Natural killer cell (primary cell): Measurements from ENCODE around the gene RBM19. TPM values are rescaled to one million over a fixed set of nuclear protein-coding genes. Genes with fewer than 3 reads are reported as not detected.

Experiments
- ATAC-seq, 3 donors: fragments of 150-1000 bp in 2 of 3; fragments of 200-7000 bp in 1 of 3; cut with Tn5 transposase; 1 replicate in 1 of 3; 2 replicates in 2 of 3; pipeline ENCODE4 v1.10.0; 2021; ENCODE audit warnings: mild to moderate bottlenecking in 2 of 3, moderate library complexity in 2 of 3
- DNase-seq, 2 donors: peaks; one replicate each; pipeline versions ENCODE4 v3.0.0 to v3.0.0-alpha.2; 2013 to 2021; ENCODE audit warnings: mixed read lengths in 1 of 2
- H3K27ac ChIP-seq: one replicate; pipeline ENCODE4 v1.5.1; 2013; ENCODE audit warnings: mild to moderate bottlenecking, low read length
- H3K27me3 ChIP-seq: one replicate; pipeline ENCODE4 v1.6.1; 2013; ENCODE audit warnings: low read length; ENCODE audit not compliant: control insufficient read depth, insufficient read depth
- H3K36me3 ChIP-seq: one replicate; pipeline ENCODE4 v1.6.1; 2013; ENCODE audit warnings: low read length; ENCODE audit not compliant: control insufficient read depth, insufficient read depth
- H3K4me1 ChIP-seq: one replicate; pipeline ENCODE4 v1.6.1; 2013; ENCODE audit warnings: low read length; ENCODE audit not compliant: control insufficient read depth, insufficient read depth
- H3K4me3 ChIP-seq: one replicate; pipeline ENCODE4 v1.5.1; 2013; ENCODE audit warnings: low read length
- H3K9me3 ChIP-seq: one replicate; pipeline ENCODE4 v1.6.1; 2013; ENCODE audit warnings: low read length; ENCODE audit not compliant: control insufficient read depth, insufficient read depth
- H3K27ac Mint-ChIP-seq, 2 donors: one replicate each; pipeline ENCODE4 v1.8.0; 2022; ENCODE audit warnings: mild to moderate bottlenecking in 2 of 2, mixed read lengths in 2 of 2, moderate library complexity in 1 of 2
- H3K27me3 Mint-ChIP-seq, 2 donors: one replicate each; pipeline ENCODE4 v1.8.0; 2022; ENCODE audit warnings: low read depth in 2 of 2, mixed read lengths in 2 of 2
- H3K36me3 Mint-ChIP-seq: one replicate; pipeline ENCODE4 v1.8.0; 2022; ENCODE audit warnings: mixed read lengths
- H3K4me1 Mint-ChIP-seq, 2 donors: one replicate each; pipeline ENCODE4 v1.8.0; 2022; ENCODE audit warnings: mixed read lengths in 2 of 2
- H3K4me3 Mint-ChIP-seq: one replicate; pipeline ENCODE4 v1.8.0; 2022; ENCODE audit warnings: mild to moderate bottlenecking, moderate library complexity, mixed read lengths
- H3K9me3 Mint-ChIP-seq, 2 donors: one replicate each; pipeline ENCODE4 v1.8.0; 2022; ENCODE audit warnings: mixed read lengths in 2 of 2
- WGBS: methylation state at CpG from one replicate; pipeline ENCODE4 v1.1.7; 2013; ENCODE audit warnings: missing lambda C conversion rate; ENCODE audit not compliant: insufficient coverage; 5-methylcytosine and 5-hydroxymethylcytosine counted together
- intact Hi-C: fragments of 100-400 bp; cut with micrococcal nuclease; formaldehyde crosslinking; loops from one replicate; pipeline ENCODE4 v1.14.2; 2022
- total RNA-seq, 4 donors: library from RNA; stranded (reverse); fragments of 120-200 nt in 1 of 4; gene quantifications; one replicate each; pipeline versions ENCODE4 v1.2.3 to v1.2.4, GENCODE V29; 2013 to 2022
- TF ChIP-seq, protein P1 (sequence below): fragments of 200-600 bp; IDR thresholded peaks from one replicate; pipeline ENCODE4 v1.8.0; 2022; ENCODE audit warnings: antibody characterized with exemption

Gene RBM19
- total RNA-seq, 3 donors from 2014 or later (not counting 1 experiment from before 2014, with no cell fraction given), result 49.9 to 70.6 (median 60.9) TPM

DNA sequence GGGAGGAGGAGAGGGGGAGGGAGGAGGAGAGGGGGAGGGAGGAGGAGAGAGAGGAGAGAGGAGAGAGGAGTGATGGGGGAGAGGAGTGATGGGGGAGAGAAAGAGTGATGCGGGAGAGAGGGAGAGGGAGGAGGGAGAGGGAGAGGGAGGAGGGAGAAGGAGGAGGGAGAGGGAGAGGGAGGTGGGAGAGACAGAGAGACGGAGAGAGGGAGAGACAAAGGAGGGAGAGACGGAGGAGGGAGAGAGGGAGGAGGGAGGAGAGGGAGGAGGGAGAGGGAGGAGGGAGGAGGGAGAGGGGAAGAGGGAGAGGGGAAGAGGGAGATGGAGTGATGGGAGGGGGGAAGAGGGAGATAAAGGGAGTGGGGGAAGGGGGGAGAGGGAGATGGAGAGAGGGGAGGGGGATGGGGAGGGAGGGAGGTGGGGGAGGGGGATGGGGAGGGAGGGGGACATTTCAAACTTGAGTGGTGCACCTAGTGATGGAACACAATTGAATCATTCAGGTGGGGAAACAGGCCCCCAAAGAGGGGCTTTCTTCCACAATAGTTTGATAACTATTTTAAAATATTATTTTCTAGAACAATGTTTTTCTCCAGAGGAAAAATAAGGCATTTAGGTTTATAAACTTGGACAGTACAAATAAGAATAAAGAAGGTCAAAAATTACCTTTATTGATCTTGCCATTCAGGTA lies 46.8 kb upstream of the RBM19 start:
- TF ChIP-seq, protein P1, sequence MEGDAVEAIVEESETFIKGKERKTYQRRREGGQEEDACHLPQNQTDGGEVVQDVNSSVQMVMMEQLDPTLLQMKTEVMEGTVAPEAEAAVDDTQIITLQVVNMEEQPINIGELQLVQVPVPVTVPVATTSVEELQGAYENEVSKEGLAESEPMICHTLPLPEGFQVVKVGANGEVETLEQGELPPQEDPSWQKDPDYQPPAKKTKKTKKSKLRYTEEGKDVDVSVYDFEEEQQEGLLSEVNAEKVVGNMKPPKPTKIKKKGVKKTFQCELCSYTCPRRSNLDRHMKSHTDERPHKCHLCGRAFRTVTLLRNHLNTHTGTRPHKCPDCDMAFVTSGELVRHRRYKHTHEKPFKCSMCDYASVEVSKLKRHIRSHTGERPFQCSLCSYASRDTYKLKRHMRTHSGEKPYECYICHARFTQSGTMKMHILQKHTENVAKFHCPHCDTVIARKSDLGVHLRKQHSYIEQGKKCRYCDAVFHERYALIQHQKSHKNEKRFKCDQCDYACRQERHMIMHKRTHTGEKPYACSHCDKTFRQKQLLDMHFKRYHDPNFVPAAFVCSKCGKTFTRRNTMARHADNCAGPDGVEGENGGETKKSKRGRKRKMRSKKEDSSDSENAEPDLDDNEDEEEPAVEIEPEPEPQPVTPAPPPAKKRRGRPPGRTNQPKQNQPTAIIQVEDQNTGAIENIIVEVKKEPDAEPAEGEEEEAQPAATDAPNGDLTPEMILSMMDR, result no peak
- no peak overlapping the region for H3K4me3 ChIP-seq
- DNase-seq (no peak), ATAC-seq (no peak)
- H3K36me3 Mint-ChIP-seq, result no peaks in the 10 kb centered on the region
- no peak overlapping the region for H3K27ac ChIP-seq
- H3K27me3 ChIP-seq, result no peaks in the 10 kb centered on the region
- H3K27me3 Mint-ChIP-seq, result peaks cover 4 to 20% of the 10 kb centered on the region in 2 donors
- no peak overlapping the region for H3K4me3 Mint-ChIP-seq
- H3K9me3 ChIP-seq, result no peaks in the 10 kb centered on the region
- H3K9me3 Mint-ChIP-seq, result no peaks in the 10 kb centered on the region
- no peaks in the 10 kb centered on the region for H3K36me3 ChIP-seq
- no peak overlapping the region for H3K27ac Mint-ChIP-seq
- no peaks in the 10 kb centered on the region for H3K4me1 Mint-ChIP-seq
- intact Hi-C loops, result no loop called here
- no CpG with 5 or more reads among the region's 3 CpGs for WGBS
- no peaks in the 10 kb centered on the region for H3K4me1 ChIP-seq

DNA sequence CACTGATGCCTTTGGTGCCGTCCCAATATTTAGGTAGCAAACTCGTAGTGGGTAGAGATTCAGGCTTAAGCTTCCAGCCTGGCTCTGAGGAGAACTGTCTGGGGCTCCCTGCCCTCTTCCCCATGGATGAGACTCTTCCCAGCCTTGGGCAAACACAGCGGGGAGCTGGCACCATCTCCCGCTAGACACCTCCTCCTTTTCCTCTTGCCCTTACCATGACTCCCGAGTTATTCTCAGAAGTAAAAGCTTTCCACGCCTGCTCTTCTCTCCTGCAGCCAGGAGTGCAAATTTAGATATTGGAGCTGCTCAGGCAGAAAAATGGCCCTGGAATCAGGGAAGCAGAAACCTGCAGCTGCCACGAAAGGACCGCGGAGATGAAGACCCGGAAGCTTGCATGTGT lies 45.6 kb upstream of the RBM19 start:
- H3K27ac ChIP-seq, result no peak overlapping the region
- no peak overlapping the region for H3K4me3 ChIP-seq
- Mint-ChIP-seq H3K36me3 (no peaks in the 10 kb centered on the region), H3K4me3 (no peak overlapping the region), H3K27me3 (peaks cover 4 to 13% of the 10 kb centered on the region in 2 donors), H3K27ac (no peak overlapping the region), H3K9me3 (no peaks in the 10 kb centered on the region), H3K4me1 (no peaks in the 10 kb centered on the region)
- TF ChIP-seq, protein P1, result no peak
- ATAC-seq (no peak), DNase-seq (no peak)
- no peaks in the 10 kb centered on the region for H3K9me3 ChIP-seq
- H3K36me3 ChIP-seq, result no peaks in the 10 kb centered on the region
- H3K27me3 ChIP-seq, result no peaks in the 10 kb centered on the region
- H3K4me1 ChIP-seq, result no peaks in the 10 kb centered on the region
- intact Hi-C loops, result no loop called here
- 74% methylated on average over 10 of the region's 10 CpGs for WGBS

DNA sequence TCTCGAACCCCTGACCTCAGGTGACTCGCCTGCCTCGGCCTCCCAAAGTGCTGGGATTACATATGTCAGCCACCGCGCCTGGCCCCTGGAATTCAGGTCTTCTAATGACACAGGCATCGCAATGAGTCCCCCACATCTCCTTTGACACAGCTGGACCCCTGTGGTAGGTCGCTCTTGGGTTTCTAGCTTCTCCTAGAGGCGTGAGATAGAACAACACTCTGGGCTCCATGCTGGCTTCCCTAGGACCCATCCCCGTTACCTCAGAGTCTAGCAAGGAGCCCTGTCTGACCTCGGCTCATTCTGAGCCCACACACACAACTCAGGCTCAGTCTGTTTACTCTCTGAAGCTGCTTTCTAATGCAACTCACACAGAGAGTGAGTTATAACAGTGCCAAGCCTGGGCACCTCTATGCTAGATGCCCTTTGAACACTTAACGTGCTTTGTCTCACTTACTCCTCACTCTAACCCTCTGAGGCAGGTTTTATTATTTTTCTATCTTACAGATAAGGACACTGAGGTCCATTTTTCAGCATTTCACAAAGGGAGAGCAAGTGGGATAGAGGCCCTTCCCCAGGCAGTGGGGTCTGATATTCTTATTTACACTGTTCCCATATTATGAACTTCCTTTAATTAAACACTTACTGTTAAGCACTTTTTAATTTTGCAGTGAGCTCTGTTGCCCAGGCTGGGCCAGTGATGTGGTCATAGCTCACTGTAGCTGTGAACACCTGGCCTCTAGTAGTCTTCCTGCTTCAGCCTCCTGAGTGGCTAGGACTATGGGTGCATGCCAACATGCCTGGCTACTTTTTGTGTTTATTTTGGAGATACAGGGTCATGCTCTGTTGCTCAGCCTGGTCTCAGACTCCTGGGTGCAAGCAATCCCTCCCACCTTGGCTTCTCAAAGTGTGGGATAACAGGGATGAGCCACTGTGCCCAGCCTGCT lies 40.6 kb upstream of the RBM19 start:
- ATAC-seq (no peak), DNase-seq (no peak)
- peaks cover 0 to 5% of the 10 kb centered on the region in 2 donors for H3K27me3 Mint-ChIP-seq
- Histone ChIP-seq H3K4me1 (no peaks in the 10 kb centered on the region), H3K36me3 (no peaks in the 10 kb centered on the region), H3K4me3 (no peak overlapping the region), H3K27ac (no peak overlapping the region), H3K27me3 (no peaks in the 10 kb centered on the region), H3K9me3 (no peaks in the 10 kb centered on the region)
- H3K27ac Mint-ChIP-seq, result no peak overlapping the region
- WGBS, result 84% methylated on average over 11 of the region's 11 CpGs
- no peak overlapping the region for H3K4me3 Mint-ChIP-seq
- no peaks in the 10 kb centered on the region for H3K9me3 Mint-ChIP-seq
- TF ChIP-seq, protein P1, result no peak
- H3K4me1 Mint-ChIP-seq, result no peaks in the 10 kb centered on the region
- intact Hi-C loops, result no loop called here
- no peaks in the 10 kb centered on the region for H3K36me3 Mint-ChIP-seq
